HG03060 (cell line): ENCODE data around the gene PGPEP1.
A peak's percentile ranks its signal among the peaks of the same experiment; 100 is the strongest.
"Not testable (repeated sequence)": the region's sequence is repeated elsewhere in the genome, so short reads cannot be mapped to it uniquely, and the experiment has no call there.

Experiments used
- ATAC-seq: cut with Tn5 transposase; IDR thresholded peaks from one replicate; pipeline ENCODE4 v1.9.1; 2021; ENCODE audit warnings: low read depth, moderate number of reproducible peaks; ENCODE audit not compliant: unreplicated experiment

The PGPEP1 gene

DNA sequence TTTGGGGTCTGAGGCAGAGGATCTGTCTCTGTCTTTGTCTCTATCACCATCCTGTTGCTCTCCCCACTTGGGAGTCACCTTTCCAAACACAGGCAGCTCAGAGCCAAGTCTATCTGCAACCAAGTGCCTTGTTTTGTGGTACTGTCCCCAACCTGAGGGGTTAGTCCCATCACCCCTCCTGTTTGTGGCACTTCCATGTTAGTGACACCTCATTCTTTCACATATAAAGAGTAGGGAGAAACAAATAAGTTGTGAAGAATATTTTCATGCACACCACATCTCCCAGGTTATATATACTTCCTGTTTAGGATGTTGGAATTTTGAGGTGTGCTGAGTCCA lies 49.3 kb downstream of the PGPEP1 start:
- ATAC-seq = no peak

- no peak for ATAC-seq
Observed at GRCh38 chr19:18390065-18390907, 49.9 kb downstream of the PGPEP1 start.

DNA sequence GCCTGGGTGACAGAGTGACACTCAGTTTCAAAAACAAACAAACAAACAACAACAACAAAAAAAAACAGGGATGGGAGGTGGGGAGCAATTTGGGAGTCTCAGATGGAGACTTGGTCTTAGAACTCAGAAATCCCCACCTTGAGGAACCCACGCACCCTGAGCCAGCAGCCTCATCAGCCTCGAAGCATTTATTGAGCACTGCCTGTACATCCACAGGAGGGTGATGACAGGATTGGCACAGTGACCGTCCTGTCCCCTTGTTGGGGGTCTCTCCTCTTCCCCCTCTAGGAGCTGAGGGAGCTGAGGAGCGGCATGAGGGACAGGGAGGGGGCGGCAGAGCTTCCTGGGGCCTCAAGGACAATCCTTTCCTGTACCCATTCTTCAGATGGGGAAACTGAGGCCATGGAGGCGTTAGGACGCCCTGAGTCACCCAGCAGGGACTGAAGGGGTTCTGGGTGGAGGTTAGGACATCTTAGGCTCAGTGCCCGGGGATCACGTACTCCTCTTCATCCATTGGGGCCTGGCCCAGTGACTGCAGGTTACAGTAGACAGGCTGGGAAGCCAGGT lies 51.2 kb downstream of the PGPEP1 start:
- no peak for ATAC-seq

GRCh38 chr19:18392417-18392816 lies 52.0 kb downstream of the PGPEP1 start:
- no peak for ATAC-seq

DNA sequence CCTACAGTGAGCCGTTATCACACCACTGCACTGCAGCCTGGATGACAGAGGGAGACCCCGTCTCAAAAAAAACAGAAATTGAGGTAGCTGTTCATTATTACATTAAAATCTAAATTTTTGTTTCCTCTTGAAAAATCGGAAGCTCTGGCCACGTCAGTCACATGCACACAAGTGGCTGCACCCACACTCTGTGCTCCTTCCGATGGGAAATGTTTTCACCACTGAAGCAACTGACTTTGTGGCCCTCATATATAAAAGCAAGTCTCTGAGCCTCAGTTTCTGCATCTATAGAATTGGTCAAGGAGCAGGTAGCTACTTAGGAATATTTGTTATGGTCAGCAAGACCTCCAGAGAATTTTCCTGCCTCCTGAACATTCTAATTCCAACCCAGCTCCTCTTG lies 52.5 kb downstream of the PGPEP1 start:
- no peak for ATAC-seq

GRCh38 chr19:18393836-18394235 lies 53.4 kb downstream of the PGPEP1 start:
- ATAC-seq = no peak

DNA sequence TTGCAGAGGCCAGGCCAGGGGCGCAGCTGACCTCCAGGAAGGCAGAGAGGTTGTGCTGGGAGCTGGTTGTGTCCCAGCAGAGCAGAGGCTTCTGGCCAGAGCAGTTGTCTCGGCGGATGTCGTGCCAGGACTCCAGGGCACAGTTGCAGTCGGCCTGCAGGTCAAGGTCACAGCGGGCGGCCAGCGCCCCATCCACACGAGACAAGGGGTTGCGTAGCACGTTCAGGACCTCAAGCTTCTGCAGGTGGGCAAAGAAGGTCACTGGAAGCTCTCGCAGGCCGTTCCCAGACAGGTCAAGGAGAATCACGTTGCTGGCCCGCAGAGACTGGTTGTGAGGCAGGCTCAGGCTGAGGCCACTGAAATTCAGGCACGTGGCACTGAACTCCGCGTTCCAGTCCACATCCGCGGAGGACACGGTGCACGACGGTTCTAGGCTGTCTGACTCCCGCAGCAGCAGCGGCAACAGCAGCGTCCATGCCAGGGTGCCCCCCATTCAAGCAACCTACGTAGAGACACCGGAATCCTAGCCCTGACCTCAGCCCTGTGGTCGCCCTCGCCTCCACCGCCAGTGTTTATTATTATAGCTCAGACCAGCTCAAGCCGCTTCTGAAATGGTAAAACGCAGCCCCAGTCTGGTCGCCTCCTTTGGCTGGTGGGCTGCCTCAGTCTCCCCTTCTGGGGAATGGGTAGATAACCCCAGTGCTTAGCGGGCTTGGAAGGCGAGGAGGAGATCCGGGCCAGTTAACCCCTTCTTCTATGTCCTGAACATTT lies 56.3 kb downstream of the PGPEP1 start:
- no peak for ATAC-seq

DNA sequence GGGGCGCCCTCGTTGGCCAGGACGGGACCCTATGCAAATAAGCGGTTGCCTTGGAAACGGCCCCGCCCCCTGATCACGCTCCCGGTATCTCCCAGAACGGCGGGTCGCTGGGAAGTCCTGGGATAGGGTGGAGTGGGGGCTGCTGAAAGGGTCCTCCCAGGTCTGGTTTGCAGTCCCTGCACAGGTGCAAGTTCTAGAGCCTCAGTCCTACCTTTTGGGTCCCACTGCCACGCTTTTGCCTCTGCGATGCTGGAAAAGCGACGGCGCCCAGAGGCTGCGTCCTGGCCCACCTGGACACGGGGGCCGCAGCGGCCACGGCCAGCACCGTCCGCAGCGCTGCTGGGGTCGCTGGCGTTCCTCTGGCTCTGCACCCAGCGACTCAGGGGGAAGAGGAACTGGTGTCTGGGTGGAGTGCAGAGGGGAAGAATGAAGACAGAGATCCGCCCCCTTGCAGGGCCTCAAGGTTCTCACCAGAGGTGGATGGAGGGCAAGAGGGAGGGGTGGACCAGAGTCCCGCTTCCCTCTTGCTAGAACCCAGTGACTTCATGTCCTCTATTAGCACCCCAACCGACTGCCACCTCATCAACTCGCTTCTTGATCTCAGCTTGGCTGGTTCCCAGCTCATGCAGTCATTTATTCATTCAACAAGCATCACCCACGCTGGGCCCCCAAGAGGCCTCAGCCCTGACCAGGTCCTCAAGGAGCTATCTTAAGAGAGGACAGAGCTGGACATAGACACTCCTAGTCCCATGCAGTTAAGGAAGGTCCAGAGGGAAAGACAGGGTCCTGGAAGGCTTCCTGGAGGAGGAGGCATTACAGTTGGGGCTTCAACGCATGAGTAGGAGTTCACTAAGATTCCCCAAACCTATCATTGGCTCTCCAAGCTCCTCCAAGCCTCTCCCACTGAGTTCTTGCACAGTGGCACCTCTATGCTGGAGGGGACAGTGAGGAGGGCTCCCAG lies 57.1 kb downstream of the PGPEP1 start, which contains the start of gene LRRC25:
LRRC25 (minus strand) TSS at position 381 of the 961 bp plus-strand sequence. CDS start 659 bp downstream, outside the sequence.
- ATAC-seq = no peak

GRCh38 chr19:18399008-18399407 lies 58.6 kb downstream of the PGPEP1 start:
- no peak for ATAC-seq

GRCh38 chr19:18401580-18402112 lies 61.2 kb downstream of the PGPEP1 start:
- no peak for ATAC-seq

DNA sequence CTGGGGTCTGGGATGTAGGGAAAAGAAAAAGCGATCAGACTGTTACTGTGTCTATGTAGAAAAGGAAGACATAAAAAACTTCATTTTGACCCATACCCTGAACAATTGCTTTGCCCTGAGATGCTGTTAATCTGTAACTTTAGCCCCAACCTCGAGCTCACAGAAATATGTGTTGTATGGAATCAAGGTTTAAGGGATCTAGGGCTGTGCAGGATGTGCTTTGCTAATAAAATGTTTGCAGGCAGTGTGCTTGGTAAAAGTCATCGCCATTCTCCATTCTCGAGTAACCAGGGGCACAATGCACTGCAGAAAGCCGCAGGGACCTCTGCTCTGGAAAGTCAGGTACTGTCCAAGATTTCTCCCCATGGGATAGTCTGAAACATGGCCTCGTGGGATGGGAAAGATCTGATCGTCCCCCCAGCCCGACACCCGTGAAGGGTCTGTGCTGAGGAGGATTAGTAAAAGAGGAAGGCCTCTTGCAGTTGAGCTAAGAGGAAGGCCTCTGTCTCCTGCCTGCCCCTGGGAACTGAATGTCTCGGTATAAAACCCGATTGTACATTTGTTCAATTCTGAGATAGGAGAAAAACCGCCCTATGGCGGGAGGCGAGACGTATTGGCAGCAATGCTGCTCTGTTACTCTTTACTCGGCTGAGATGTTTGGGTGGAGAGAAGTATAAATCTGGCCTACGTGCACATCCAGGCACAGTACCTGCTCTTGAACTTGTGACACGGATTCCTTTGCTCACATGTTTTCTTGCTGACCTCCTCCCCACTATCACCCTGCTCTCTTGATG lies 62.3 kb downstream of the PGPEP1 start:
- ATAC-seq = not testable (repeated sequence)

- ATAC-seq = not testable (repeated sequence)
Observed at GRCh38 chr19:18405754-18406153, 65.4 kb downstream of the PGPEP1 start.

- no peak for ATAC-seq
Observed at GRCh38 chr19:18406749-18407148, 66.4 kb downstream of the PGPEP1 start.

DNA sequence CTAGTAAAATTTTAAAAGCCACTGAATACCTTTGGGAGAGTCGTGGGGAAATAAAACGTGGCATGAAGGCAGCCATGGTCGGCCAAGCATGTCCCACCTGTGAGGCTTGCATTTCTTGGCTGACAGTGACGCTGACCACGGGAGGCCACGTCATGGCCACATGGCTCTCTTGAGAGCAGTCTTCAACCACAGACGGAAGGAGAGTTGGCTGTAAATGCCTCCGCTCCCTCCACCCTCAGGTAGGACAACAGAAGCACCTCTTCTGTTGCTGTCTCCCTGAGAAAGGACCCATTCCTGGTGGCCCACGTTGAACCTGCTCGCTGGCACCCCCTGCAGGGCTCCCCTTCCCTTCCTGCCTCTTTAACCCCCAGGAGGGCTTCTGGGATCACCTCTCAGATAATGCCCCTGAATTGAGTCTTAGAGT lies 67.7 kb downstream of the PGPEP1 start:
- ATAC-seq = peak; percentile 71

DNA sequence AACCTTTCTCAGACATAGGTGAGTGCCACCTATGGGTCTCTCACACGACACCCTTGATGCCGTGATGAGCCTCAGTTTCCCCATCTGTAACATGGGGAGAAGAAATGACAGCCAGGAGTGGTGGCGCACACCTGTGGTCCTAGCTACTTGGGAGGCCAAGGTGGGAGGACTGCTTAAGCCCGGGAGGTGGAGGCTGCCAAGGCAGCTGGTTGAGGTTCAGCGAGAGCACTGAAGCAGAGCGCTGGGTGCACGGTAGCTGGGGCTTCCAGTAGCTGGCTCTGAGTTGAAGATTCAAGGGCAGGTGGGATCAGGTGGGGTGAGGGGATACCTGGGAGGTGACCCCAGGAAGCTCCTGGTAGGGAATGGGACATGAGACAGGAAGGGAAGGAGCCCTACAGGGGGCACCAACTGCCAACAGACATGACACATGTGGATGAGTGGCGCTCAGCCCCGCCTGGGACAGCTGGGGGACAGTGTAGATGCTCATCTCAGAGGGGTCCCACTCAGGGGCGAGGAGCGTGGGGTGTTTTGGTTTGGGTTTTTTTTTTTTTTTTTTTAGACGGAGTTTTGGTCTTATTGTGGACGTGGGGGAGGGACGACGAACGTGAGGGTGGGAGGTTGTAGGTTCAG lies 72.3 kb downstream of the PGPEP1 start:
- ATAC-seq = no peak

- ATAC-seq = no peak
Observed at GRCh38 chr19:18414504-18415177, 74.2 kb downstream of the PGPEP1 start.

- ATAC-seq = no peak
Observed at GRCh38 chr19:18415178-18415867, 74.9 kb downstream of the PGPEP1 start.
